GM21529 (cell line): ENCODE results near the gene CDCA7L.
"Not testable (repeated sequence)": the region's sequence is repeated elsewhere in the genome, so short reads cannot be mapped to it uniquely, and the experiment has no call there.

Experiments used
- ATAC-seq: cut with Tn5 transposase; IDR thresholded peaks from one replicate; pipeline ENCODE4 v1.9.1; 2021; ENCODE audit not compliant: unreplicated experiment

Gene CDCA7L

DNA sequence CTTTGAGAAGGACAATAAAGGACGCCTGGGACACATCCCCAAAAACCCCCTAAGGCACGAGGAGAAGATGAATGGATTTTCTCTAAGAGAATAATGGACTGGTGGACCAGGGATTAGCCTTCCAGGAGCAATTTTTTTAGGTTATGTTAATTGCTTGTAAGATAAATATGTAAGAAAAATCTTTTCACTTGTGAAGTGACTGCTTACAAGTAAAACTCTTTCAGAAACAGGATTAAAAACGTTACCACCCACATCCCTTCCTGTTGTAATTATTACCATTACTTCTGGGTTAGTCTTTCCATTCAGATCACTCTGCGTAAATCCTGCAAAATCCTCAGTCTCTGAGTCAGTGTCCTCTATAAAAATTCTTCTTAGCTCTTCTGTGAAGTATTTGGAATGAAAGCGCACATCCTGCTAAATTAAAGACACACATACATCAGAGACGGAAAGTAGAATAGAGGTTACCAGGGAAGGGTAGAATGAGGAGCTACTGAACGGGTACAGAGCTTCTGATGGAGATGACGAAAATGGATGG lies 34.3 kb downstream of the CDCA7L start:
- ATAC-seq: no peak

DNA sequence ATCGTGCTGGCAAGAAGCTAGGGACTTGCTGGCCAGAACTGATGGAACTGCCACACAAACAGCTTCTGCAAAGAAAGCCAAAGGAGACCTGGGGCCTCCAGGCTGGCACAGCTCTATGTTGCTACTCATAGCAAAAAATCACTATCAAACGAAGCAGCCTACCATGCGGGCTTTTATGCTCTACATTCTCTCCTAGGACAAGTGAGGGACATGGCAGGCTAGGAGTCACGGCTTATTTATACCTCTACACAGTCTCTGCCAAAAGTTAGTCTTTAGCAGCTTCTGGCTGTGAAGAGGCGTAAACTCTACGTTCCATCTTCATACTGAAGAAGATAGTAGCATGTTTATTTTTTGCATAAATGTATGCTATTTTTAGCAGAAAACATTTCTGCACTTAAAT lies 35.4 kb downstream of the CDCA7L start:
- no peak for ATAC-seq

DNA sequence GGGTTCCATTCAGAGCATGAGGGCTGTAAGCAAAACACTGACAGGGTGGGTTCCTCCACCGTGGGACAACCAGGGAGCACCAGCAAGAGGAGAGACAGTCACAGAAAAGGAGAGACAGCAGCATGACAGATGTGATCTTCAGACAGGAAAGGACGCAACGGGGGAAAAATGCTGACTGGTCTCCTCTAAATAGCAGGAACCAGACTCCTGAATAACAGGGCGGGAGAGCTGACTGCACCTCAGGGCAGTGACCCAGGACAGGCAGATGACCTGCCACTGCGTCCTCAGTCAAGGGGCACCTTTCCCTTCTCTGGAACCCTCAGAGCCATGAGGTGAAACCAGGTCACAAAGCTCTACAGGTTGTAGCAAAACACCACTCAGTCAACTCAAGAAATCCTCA lies 37.0 kb downstream of the CDCA7L start:
- no peak for ATAC-seq

DNA sequence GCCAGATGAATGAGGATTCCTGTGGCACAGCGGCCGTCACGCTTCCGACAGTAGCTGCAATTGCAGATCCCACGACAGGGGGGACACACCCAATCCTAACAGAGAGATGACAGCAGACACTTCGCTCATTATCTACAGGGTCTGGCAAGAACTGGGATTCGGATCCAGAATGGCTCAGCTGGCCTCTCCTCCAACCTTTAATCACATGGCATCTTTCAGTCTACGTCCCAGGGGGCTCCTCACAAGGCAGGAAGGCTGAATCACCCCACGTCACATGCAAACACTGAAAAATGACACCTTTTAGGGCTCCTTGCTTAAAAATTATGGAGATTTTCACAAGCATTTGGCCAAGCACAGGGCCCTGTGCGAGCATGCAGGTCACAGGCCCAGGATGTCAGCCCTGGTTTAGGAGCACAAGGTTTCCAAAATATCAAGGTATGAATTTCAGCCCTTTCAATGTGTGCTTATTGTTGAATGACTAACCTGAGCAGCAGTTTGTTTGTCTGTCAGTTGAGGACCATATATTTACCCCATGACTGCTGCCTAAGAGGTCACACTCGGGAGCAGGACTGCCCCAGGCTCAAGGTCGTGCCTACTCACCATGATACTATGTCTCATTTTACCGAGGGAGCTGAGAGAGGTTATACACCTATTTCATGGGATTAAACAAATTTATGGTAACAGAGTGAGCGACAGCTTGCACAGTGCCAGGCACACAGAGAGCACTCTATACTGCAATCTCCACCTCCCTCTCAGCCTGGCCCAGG lies 42.5 kb downstream of the CDCA7L start:
- ATAC-seq: no peak

DNA sequence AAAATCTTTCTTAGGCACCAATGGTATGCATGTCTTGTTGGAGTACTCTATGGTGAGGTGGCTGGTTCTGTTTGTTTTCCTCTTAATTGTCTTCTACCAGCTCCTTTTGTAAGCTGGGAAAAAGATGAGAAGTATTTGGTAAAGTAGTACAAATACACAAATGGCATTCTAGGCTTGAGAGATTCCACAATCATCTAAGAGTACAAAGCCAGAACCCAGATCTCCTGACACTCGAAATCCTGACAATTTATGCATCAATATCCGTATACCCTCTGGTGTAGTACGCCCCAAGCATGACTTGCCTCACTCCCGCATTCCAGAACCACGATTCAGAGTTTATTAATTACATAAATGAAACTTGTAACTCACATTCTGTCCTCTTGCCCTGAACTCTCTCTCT lies 43.5 kb downstream of the CDCA7L start:
- no peak for ATAC-seq

DNA sequence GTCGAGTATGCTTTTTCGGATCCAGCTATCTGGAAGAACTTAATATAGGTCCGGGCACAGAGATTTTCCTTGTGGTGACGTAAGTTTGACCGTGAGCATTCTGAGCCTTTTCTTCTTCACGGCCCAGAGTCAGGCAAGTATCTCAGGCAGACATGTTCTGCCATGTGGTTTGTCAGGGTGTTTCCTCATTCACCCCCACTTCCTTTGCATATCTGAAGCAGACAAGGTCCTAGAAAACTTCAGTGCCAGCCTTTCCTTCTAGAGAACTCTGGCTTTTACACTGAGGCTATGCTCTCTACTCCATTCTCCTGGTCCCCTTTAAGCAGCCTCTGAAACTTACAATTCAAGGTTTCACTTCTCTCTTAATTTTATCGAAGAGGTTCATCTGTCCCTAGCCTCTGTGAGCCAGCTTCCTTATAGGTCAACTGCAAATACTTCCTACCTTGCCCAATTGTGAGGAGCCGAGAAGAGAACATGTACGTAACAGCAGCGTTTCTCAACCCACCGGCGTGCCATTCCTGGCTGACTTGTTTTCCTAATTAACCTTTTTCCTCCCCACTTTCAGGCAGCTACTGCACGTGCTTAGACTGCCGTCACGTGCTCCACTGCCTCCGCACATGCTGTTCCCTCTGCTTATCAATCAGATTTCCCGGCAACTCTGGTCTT lies 47.3 kb downstream of the CDCA7L start:
- peak; percentile 97 for ATAC-seq

DNA sequence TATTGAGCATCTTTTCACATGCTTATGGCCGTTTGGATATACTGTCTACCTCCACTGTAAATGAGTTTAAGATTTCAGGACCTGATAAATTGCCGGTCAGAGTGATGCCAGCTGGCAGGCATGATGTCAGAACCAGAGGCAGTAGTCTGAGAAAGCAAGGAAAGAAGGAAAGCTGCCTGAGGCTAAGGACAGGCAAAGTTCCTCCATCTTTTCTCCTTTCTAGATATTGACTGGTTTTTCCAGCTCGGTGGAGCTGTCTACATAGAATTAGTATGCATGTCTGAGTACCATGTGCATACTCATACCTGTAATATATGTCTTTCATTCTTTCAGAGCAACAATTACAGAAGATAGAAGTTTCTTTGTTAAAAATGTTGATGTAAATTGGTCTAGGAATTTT lies 52.3 kb downstream of the CDCA7L start:
- no peak for ATAC-seq

DNA sequence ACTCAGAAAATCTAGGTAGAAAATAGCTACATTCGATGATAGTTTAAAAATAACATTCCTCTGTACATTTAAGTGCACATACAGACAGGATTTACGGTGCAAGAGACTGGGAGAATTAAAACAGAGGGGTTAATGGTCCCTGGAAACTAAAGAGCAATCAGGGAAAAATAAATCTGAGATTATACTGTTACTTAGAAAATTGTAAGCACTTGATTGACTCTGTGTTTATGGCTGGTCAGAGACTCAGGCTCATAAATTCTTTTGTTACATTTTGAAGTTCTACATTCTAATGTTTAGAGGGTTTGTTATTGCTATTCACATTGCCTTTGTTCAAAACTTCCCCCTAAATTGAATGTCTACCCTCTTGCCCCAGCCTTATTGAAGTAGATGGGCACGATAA lies 54.4 kb downstream of the CDCA7L start:
- no peak for ATAC-seq

DNA sequence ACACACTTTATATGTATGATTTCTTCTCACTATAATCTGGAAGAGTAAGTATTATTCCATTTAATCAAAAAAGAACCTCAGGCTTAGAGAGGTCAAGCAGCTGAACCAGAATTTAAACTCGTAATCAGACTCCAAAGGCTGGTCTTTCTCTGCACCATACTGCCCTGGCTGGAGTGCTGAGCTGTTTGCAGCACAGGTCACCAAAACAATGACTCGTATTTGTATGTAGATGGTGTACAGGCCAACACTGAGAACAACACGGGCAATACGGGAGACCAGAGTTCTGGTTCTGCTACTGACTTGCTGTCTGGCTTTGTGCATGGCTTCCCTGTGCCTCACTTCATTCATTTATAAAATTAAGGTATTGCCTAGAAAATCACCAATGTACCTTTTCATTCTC lies 57.9 kb downstream of the CDCA7L start:
- no peak for ATAC-seq

DNA sequence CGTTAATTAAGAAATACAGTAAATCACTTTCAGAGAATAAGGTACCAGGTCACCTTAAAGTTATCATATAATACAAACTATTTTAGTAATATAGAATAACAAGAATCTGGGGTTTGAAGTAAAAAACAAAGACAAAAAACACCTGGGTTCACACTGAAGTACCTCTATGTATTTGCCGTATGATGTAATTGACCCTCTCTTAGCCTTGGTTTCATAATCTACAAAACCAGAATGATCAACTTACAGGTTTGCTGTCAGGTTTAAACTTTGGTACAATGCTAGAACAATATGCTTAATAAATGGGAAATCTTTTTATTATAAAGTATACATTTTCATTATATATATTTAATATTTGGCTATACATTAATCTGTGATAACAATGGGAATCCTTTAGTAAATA lies 58.3 kb downstream of the CDCA7L start:
- no peak for ATAC-seq

DNA sequence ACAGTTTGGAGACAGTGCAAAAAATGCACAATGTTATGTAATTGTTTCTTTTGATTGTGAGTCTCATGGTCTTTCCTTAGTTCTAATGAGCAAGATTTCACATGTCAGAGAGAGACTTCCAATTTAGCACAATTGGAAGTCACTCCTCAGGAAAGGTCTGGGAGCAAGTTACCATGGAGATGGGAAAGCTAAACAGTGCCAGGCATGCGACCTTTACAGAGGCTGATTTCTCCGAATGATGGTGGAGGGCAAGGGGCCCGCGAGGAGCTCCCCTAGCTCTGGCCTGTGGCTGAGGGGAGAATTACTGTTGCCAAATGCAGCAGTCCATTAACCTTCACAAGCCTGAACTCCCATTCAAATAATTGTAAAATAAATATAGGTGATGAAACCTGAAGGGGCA lies 59.3 kb downstream of the CDCA7L start:
- ATAC-seq: no peak

DNA sequence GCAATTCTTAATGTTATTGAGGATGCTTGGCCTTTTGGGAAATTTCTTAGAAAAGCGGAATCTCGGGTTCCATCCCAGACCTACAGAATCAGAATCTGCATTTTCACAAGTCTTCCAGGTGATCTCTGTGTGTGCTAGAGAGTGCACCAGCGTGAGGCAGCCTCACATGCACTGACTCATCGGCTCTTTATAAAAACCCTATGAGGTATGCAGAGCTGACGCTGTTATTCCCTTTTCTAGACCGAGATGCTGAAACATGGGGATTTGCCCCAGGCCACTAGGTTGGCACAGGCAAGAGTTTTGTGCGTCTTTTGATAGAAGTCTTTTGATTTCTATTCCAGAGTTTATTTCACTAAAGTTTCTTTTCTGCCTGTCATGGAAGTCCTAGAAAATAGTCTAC lies 61.2 kb downstream of the CDCA7L start:
- ATAC-seq: no peak

DNA sequence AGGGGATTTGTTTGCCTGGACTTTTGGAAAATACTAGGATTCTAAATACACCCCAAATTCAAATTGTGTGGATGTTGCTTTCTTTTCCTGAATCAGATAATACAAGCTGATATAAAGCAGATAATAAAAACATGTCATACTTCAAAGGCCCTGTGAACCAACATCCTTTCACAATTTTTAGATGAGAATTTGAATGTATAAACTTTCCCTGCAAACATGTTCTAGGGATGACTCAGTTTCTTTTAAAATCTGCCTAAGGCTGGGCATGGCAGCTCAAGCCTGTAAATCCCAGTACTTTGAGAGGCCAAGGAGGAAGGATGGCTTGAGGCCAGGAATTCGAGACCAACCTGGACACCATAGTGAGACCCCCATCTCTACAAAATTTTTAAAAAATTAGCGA lies 62.2 kb downstream of the CDCA7L start:
- not testable (repeated sequence) for ATAC-seq

DNA sequence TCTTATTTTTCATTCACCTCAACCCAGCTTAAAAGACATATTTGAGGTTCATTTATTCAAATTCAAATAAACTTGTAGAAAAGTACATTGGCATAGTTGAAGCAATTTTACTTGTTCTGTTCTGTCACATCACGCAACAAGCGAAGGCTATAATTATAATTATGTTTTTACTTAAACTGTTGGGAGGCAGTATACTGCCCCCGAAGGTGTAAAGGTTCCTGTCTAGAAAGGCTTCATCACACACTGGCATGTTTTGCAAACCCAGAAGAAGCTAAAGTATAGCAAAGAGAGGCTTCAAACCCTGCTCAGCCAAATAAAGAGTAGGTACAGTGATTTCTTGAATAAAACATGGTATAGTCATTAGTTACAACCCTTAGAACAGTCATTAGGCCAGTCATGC lies 62.6 kb downstream of the CDCA7L start:
- no peak for ATAC-seq

DNA sequence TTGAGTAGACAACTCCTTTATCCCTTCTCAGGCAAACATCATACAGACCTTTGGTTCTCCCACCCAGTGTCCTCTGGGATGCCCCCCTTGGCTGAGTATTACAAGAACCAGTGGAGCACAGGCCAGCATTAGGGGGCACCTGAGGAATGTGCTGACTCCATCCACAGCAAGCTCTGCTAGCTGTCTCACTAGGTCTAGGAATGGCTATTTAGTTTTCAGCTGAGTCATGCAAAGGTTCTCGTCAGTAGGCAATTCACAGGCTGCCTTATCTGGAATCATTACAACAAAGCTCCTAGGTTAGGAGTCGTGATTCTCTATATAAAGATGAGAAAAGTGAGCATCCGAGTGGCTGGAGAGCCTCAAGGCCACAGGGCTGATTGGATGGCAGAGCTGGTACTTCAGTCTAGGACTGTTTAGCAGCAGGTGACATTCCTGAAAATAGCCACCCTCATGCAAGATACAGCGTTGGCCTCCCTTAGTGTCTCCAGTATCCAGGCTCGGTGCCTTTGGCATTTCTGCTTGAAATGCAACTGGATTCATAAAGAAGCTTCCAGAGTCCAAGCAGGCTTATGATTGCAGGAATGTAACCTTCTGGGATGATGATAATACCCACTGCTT lies 75.8 kb downstream of the CDCA7L start:
- no peak for ATAC-seq

DNA sequence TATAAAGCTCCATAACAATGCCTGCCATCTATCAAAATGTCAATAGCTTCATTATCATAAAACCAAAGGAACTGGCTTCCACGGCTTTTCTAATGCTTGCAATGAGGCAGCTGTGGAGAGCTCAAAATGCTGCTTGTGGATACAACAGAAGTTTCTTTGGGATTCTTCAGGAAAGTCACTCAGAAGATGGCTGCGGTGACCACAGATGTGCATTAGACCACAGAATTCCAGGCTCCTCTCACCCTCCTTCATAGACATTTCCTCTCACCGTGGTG lies 77.2 kb downstream of the CDCA7L start:
- no peak for ATAC-seq

DNA sequence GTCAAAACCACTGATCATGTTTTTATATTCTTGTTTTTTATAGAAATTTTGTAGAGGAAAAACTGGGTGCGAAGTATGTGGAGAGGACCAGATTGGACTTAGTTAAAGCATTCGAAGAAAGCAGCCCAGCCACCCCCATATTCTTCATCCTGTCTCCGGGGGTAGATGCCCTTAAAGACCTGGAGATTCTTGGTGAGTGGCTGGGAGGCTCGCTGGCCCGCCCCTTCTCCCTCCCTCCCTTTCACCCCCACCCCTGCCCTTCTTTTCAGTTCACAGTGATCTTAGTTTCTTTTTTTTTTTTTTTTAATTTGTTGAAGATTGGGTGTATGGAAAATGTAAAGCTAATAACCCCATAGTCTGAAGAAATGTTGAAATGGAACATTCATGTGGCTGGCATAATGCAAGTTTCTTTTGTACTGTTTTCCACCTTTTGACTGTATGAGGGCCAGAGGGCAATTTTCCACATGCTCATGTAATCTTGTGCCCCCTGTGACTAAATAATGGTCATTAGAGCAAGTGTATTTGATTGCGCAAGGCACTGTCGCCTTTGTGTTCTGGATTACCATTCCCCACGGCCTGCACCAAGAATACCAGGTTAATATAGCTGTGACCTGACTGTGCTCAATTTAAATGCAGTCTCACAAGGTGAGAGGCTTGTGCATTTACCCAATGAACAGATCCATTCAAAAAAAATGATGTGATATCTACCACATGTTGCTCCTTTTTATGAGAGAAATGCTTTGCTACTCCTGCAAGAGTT lies 77.7 kb downstream of the CDCA7L start:
- ATAC-seq: no peak

DNA sequence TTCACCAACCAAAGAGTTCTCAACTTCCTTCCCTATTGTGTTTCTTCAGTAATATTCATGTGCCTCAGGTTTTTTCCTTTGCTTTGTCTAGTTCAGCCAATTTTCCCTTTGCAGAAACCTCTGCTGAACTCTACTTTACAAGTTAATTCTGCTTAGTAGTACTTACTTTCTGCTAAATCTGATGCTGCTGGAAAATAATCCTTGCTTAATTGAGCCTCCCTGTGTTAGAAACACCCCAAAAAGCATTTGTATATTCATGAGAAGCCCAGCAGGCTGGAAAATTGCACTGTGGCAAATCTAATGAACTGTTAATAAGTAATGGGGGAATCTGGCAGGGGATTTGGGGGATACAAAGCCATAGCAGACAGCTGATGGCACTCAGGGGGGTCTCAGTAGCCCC lies 78.5 kb downstream of the CDCA7L start:
- no peak for ATAC-seq

DNA sequence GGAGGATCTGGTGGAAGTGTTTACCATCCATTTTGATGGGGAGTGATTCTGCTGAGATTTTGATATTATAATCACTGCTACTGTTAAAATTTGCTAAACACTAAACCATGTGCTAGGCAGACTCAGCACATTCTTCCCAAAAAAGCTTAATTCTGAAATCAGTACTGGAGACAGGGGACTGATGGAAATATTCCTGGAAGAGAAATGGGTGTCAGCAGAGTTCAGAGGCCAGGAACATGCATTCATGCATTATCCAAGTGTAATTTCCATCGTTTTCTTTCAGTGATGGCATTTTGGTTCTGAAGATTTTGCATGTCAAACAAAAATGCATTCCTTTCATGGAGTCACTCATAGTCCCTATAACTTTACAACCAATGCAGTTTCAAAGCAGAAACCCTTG lies 79.0 kb downstream of the CDCA7L start:
- no peak for ATAC-seq

DNA sequence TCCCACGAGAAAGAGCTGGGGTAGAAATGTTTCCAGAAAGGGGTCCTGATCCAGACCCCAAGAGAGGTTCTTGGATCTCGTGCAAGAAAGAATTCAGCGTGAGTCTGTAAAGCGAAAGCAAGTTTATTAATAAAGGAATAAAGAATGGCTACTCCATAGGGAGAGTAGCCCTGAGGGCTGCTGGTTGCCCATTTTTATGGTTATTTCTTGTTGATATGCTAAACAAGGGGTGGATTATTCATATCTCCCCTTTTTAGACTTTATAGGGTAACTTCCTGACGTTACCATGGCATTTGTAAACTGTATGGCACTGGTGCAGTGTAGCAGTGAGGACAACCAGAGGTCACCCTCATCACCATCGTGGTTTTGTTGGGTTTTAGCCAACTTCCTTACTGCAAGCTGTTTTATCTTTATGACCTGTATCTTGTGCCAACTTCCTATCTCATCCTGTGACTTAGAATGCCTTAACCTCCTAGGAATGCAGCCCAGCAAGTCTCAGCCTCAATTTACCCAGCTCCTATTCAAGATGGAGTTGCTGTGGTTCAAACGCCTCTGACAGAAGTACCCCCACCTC lies 80.0 kb downstream of the CDCA7L start:
- ATAC-seq: not testable (repeated sequence)

DNA sequence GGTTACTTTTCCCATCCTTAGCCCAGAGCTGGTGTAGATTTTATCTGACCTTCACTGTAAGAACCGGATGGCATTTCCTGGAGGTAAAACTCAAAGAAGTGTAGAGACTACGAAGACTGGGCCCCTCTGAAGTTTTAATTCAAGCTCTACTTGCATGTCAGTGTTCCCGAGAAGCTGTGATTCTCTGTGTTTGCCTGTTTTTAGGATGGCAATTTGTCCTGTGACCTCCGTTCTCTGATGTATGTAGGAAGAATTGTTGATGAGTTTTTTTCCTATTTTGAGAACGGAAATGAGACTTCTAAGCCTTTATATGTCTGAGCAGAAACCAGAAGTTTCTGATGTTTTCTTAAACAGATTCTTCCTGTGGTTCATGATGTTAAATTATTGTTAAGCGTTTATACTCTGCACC lies 94.1 kb downstream of the CDCA7L start:
- ATAC-seq: no peak
